Stimulated activated naive CD4-positive, alpha-beta T cell (primary cell): ENCODE measurements around the gene GALE.

Experiments
- DNase-seq, 6 experiments: peaks; one replicate each; lab custom pipeline; 2025; lab: John Stamatoyannopoulos, UW

GALE gene

DNA sequence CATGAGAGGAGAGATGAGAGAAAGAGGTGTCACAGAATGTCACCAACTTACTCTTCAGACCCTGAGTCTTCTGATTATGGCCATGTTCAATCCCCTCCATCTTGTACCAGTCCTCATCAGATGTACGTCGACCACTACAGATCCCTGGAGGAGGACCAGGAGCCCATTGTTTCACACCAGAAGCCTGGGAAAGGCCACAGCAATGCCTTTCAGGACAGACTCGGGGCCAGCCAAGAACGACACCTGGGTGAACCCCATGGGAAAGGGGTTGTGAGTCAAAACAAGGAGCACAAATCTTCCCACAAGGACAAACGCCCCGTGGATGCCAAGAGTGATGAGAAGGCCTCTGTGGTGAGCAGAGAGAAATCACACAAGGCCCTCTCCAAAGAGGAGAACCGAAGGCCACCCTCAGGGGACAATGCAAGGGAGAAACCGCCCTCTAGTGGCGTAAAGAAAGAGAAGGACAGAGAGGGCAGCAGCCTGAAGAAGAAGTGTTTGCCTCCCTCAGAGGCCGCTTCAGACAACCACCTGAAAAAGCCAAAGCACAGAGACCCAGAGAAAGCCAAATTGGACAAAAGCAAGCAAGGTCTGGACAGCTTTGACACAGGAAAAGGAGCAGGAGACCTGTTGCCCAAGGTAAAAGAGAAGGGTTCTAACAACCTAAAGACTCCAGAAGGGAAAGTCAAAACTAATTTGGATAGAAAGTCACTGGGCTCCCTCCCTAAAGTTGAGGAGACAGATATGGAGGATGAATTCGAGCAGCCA, 49.3 kb downstream of the GALE start:
- DNase-seq, result peak in 3 of 6 experiments; percentile 8 to 36 (median 12)

DNA sequence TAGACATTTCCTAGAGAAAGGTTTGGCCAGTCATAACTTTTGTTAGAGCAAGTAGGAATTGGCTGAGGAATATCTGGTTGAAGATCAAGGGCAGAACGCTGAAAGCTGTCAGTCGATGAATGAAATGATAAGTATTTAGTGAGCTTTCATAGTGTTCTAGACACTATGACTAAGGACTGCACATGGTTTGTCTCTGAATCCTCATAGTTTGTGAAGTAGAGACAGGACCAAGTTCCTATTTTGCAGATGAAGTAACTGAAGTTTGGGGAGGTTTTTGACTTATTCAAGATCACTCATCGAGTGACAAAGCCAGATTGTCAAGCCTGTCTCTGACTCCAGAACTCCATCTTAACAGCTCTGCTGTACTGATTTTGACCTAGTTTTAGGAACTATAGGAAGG, 52.5 kb downstream of the GALE start:
- no peak for DNase-seq
